GM18505 (cell line): ENCODE results near the gene MYO9B.

Experiments
- ATAC-seq: cut with Tn5 transposase; IDR thresholded peaks from one replicate; pipeline ENCODE4 v1.9.1; 2021; ENCODE audit not compliant: unreplicated experiment
- POLR2A ChIP-seq: IDR thresholded peaks from 4 replicates; pipeline ENCODE4 v1.6.1; 2011; ENCODE audit warnings: borderline replicate concordance; ENCODE audit not compliant: insufficient read depth, insufficient read length; ENCODE audit errors: extremely low read depth

MYO9B gene

DNA sequence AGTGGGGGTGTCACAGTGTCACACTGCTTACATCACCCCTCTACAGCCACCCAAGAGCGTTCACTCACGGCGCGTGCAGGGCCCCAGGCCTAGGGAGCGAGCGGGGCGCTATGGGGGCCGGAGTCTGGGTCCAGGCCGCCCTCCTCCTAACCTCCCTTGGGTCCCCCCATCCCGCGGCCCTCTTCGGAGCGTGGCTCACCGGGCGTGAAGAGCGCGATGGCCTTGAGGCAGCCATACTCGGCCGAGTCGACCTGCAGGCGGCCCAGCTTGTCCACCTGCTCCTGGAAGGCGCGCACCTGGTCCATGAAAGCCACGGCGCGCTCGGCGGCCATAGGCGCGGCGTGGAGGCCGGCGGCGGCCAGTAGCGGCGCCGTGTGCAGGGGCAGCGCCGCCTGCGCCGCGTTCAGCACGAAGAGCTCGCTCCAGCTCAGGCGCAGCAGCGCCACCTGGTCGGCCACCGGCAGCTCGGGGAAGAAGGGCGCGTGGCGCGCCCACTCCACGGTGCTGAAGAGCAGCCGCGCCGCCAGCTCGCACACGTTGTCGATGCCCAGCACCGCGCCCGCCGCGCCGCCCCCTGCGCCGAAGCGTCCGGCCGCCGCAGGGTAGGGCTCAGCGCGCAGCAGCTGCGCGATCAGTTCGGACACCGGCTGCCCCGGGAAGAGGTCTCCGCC is 159.9 kb downstream of the MYO9B start:
- no peak for TF ChIP-seq POLR2A
- peak; percentile 71 for ATAC-seq

DNA sequence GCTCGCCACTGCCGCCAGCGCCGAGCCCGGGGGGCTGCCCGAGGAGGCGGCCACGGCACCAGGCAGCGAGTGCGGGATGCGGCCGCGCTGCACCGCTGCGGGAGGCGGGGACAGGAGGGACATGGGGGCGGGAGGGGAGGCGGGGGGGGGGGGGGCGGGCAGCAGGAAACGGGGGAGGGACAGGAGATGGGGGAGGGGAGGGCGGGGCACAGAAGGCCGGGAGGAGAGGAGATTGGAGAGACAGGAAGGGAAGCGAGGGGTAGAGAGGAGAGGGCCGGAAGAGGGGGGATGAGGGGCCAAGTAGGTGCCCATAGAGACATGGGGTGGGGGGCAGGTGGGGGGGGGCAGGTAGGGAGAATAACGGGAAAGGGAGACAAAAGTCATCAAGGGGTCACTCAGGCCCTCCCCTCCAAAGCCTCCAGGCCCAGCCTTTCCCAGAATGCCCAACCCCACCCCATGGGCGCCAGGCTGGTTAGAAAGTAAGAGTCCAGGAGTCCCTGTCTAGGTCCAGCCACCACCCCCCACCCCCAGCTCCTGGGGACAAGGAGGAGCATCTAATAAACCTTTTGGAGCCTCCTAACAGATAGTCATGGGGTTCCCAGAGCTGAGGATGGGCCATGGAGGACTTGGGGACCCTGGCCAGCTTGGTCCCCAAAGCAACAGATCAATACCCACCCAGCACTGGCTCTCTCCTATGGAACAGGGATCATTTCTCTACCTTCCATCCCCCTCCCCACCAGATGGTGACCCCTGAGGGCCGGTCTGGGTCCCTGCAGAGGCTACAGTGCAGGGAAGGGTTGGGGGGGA is 160.6 kb downstream of the MYO9B start:
- TF ChIP-seq POLR2A, result peak; percentile 40
- peak; percentile 19 for ATAC-seq

DNA sequence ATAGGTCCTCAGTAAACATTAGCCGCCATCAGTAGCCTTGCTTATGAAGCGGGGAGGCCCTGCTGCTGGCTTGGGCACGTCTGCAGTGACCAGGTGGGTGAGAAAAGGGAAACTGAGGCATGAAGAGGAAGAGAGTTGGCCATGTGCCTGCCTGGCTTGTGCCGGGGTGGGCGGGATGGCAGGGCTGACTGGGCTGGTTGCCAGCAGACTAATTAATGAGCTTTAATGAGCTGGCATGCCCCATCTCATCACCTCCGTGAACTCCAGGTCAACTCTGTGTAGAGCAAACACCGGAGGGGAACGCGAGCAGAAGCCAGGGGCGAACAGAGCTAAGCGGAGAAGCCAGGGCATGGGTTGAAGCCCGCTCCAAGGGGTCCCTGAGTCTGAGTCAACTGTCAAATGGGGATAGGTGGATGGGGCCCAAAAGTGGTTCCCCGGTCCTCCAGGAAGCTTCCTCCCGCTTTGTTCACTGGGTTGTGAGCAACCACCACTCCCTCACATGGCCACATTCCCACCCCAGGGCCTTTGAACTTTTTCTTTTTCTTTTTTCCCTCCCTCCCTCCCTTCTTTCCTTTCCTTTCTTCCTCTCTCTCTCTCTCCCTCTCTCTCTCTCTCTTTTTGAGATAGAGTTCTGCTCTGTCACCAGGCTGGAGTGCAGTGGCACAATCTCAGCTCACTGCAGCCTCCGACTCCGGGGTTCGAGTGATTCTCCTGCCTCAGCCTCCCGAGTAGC is 161.4 kb downstream of the MYO9B start:
- no peak for TF ChIP-seq POLR2A
- ATAC-seq, result no peak

DNA sequence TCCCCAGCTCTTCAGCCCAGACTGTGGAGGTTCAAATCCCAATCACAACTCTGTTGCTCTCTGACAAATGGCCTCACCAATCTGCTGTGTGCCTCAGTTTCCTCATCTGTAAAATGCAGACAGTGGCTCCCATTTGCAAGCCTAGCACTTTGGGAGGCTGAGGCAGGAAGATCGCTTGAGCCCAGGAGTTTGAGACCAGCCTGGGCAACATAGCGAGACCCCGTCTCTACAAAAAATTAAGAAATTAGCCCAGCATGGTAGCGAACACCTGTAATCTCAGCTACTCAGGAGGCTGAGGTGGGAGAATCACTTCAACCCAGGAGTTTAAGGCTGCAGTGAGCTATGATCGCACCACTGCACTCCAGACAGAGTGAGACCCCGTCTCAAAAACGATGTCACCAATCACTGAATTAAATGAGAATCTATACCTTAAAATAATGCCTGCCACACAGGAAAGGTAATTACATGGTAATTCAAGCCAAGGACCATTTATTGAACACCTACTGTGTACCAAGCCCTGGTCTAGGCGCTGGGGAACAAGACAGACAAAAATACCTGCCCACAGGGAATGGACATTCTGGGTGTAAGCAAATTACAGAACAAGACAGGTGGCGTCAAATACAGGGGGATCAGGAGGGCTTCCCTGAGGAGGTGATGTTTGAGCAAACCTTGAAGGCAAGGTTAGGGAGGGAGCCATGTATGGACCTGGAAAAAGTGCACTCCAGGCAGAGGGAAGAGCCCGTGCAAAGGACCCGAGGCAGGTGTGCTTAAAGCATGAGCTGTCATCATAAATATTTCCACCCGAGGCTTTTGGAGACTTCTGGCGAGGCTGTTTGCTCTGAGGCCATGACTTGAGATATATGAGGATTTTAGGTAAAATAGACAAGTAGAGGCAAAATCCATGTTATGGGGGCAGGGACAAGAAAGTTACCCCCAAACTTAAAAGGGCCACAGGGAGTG is 162.4 kb downstream of the MYO9B start:
- no peak for TF ChIP-seq POLR2A
- ATAC-seq, result no peak

DNA sequence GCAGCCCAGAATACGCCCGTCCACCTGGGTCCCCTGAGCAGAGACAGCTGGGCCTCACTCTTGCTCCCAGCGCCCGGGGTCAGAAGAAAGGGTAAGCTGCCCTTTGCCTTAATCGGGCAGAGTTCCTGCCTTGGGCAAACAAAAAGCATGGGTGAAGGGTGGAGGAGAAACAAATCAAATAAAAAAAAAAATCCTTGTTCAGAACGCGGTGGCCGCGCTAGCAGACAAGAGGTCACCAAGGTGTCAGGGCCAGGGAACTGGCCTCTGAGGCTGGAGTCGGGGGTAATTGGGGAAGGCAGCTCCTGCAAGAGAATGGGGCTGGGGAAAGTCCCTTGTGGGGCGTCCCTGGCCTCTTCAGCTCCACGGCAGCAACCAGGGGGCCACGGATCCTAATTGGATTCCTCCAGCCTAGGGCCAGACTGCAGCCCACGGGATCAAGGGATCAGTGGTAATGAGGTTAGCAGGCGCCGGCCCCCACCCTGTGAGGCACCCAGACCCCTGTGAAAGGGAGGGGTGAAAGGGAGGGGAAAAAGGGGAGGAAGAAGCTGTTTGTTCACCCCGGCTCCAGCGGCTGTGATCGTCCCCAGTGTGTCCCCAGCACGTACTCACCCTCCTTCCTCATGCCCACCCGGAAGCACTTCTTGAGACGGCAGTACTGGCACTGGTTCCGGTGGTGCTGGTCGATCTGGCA is 164.6 kb downstream of the MYO9B start:
- TF ChIP-seq POLR2A, result no peak

DNA sequence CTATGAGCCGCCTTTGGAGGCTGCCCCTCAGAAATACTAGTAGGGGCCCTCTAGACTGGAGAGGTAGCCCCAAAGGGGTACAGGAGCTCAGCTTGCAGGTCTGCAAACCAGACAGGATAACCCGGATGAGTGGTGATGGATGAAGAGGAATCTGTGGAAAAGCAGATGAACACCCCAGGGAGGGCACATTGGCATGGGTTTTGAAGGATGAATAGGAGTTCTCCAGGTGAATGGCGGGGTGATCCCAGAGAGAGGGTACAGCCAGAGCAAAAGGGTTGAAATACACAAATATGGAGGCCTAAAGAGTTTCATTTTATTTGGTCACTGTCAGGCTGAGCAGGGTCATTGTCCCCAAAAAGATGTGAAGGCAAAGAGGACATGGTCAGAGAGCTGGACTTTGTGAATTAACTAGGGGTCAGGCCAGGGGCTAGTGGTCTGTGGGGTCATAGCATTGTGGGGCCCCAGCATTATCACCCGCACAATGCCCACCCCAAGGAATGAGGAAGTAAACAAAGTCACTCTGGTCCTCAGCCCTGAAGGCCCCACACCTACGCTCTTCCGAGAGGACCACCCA is 165.3 kb downstream of the MYO9B start:
- no peak for ATAC-seq
- no peak for TF ChIP-seq POLR2A

More for the DNA sequence above, 164.6 kb downstream of the MYO9B start:
- ATAC-seq, result no peak

DNA sequence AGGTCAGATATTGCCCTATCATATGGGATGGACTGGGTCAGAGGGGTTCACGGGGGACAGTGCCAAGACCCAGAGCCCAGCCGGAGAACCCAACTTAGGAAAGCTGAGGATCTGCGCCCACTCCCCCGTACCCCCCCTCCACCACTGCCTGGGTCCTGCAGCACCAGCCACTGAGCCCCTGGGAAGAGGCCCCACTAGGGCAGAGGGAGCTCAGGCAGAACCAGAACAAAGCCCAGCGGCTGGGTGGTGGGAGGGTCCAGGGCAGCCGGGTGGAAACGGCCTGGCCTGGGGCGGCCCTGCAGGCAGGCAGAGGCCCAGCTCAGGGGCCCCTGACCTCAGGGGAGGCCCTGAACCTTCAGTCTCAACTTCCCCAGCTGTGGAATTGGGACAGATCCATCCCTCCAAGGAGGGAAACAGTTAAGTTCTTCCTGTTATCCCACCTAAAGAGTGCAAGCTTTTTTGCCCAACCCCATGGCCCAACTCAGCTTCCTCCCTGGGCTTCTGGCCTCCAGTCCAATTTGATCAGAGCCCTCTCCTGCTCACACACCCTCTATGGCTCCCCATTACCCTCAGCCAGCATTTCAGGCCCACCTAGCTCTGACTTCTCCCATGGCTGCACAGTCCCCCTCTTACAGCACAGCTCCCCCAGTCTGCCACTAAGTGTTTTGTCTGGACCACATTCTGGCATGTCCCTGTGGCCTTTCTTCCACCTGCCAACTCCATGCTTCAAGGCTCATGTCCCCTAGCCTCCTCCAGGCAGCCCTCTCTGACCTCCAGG is 167.0 kb downstream of the MYO9B start:
- no peak for ATAC-seq
- no peak for TF ChIP-seq POLR2A

DNA sequence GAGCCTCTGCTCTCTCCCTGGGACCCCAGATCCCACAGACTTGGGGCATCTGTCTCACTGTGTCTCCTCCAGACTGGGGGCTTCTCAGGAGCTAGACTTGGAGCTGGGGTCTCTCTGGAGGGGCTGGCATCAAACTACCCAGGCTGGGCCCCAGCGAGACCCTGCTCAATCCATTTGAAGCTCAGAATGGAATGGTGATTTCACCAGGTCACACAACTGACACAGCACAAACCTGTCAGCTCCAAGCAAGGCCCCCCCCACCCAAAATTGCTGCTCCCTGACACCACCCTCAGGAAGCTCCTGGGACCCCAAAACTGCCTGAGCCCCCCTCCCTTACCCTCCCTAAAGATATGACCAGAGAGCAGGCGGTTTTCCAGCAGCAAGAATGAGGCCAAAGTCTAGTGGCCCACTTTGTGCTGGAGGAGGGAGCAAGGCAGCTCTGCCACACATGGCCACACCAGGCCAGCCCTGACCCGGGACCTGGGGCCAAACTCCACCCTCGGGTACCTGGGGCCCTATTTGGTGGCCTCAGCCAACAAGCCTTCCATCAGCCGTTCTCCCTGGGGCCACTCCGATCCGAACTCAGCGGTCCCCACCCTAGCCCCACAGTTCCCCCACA is 167.7 kb downstream of the MYO9B start:
- TF ChIP-seq POLR2A, result no peak
- ATAC-seq, result no peak

DNA sequence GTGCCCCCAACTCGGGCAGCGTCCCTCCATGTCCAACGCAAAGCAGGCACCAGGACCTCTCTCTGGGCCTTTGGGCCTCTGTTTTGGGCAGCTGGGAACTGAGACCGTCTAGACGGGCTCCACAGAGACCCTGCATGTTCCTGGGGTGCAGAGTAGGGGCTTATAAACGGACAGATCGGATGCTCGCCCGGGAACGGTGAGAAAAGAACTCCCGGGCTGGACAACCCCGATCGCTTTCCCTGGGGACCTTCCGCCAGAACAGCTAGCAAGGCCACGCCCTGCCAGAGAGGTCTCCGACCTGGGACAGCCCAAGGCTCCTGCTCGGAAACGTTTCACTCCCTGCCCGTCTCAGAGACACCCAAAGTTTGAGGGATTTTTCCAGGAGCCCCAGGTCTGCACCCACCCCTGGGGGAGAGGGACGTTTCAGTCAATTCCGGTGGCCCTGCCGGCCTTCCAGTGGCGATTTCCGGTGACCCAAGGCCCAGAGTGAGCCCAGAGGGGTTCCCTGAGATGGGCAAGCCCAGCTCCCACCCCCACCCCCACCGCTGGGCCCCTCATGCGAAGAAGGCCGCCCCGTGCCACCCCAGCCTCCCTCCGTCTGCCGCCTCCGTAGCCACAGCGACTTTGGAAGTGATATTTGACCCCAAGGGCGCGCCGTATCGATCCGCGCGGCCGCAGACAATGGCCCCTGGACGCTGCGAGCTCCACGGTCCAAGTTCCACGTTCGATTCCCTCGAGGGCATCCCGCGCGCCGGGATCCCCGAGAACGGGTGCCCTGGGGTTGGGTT is 168.4 kb downstream of the MYO9B start:
- no peak for ATAC-seq
- no peak for TF ChIP-seq POLR2A
